Subcutaneous abdominal adipose tissue (tissue), 5 donors: Measurements from ENCODE around the gene ENKD1.

Experiments used
- H3K27ac ChIP-seq: one replicate; pipeline ENCODE4 v1.7.0; 2013; ENCODE audit warnings: low read depth, mild to moderate bottlenecking, inconsistent platforms, low read length, moderate library complexity
- H3K27me3 ChIP-seq, 5 donors: one replicate each; pipeline ENCODE4 v1.7.0; 2013; ENCODE audit warnings: low read length in 5 of 5, inconsistent platforms in 1 of 5; ENCODE audit not compliant: control insufficient read depth in 5 of 5, insufficient read depth in 4 of 5
- H3K36me3 ChIP-seq, 5 donors: one replicate each; pipeline ENCODE4 v1.7.0; 2013; ENCODE audit warnings: low read length in 5 of 5; ENCODE audit not compliant: control insufficient read depth in 5 of 5, insufficient read depth in 5 of 5
- H3K4me1 ChIP-seq, 5 donors: one replicate each; pipeline ENCODE4 v1.7.0; 2013; ENCODE audit warnings: low read length in 5 of 5, mild to moderate bottlenecking in 3 of 5, moderate library complexity in 1 of 5; ENCODE audit not compliant: control insufficient read depth in 5 of 5, insufficient read depth in 5 of 5
- H3K4me3 ChIP-seq, 5 donors: one replicate each; pipeline ENCODE4 v1.7.0; 2013; ENCODE audit warnings: low read length in 5 of 5, low read depth in 1 of 5
- H3K9ac ChIP-seq, 5 donors: one replicate each; pipeline ENCODE4 v1.7.0; 2013; ENCODE audit warnings: low read length in 5 of 5, mild to moderate bottlenecking in 4 of 5, moderate library complexity in 3 of 5
- H3K9me3 ChIP-seq, 5 donors: one replicate each; pipeline ENCODE4 v1.7.0; 2013; ENCODE audit warnings: low read length in 5 of 5; ENCODE audit not compliant: control insufficient read depth in 5 of 5
- donor health status: healthy.
- donor health status: healthy.
- donor health status: healthy.
- donor health status: healthy.
- donor health status: healthy.

ENKD1 gene

GRCh38 chr16:67683767-67684166 lies 17.2 kb upstream of the ENKD1 start:
- Histone ChIP-seq H3K36me3 (peaks cover 0 to 31% (median 17%) of the 10 kb centered on the region in 5 donors), H3K9me3 (no peaks in the 10 kb centered on the region), H3K27ac (no peak overlapping the region), H3K27me3 (no peaks in the 10 kb centered on the region), H3K9ac (no peak overlapping the region), H3K4me3 (no peak overlapping the region), H3K4me1 (peaks cover 0 to 21% (median 14%) of the 10 kb centered on the region in 5 donors)

DNA sequence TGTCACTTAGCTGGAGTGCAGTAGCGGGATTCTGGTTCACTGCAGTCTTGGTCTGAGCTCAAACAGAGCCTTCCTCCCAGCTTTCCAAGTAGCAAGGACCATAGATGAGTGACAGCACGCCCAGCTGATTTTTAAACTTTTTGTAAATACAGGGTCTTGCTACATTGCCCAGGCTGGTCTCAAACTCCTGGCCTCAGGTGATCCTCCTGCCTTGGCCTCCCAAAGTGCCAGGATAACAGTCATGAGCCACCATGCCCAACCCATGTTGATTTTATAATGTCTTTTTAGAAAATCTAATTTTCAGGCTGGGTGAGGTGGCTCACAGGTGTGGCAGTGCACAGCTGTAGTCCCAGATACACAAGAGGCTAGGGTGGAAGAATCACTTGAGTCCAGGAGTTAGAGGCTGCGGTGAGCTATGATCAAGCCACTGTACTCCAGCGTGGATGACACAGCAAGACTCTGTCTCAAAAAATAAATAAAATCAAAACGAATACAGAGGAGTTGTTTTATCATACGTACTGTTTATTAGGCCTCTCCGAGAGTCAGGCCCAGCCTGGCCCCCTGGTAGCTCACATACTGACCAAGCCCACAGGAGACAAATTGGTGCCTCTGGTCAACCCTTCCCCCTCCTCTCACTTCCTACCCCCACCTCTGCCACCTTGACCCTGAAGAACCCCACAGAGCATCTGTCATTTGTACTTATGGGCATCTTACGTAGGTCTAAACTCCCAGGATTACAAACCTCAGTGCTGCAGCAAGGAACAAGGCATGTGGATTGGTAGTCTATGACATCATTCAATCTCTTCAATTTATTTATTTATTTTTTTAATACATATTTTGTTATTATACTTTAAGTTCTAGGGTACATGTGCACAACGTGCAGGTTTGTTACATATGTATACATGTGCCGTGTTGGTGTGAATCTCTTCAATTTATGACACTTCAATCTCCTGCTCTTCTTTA lies 13.7 kb upstream of the ENKD1 start:
- Histone ChIP-seq H3K4me1 (peaks cover 6 to 37% (median 36%) of the 10 kb centered on the region in 5 donors), H3K9ac (no peak overlapping the region), H3K36me3 (peaks cover 0 to 33% (median 17%) of the 10 kb centered on the region in 5 donors), H3K4me3 (no peak overlapping the region), H3K27me3 (no peaks in the 10 kb centered on the region), H3K9me3 (no peaks in the 10 kb centered on the region), H3K27ac (no peak overlapping the region)

GRCh38 chr16:67678354-67679023 lies 11.9 kb upstream of the ENKD1 start:
- H3K4me3 ChIP-seq: peak overlapping the region in 1 of 5 donors; percentile 6
- H3K9me3 ChIP-seq: no peaks in the 10 kb centered on the region
- H3K4me1 ChIP-seq: peaks cover 10 to 46% (median 43%) of the 10 kb centered on the region in 5 donors
- no peaks in the 10 kb centered on the region for H3K27me3 ChIP-seq
- peak overlapping the region in 1 of 5 donors; percentile 39 for H3K9ac ChIP-seq
- H3K36me3 ChIP-seq: peaks cover 0 to 23% (median 9%) of the 10 kb centered on the region in 5 donors
- peak overlapping the region; percentile 65 for H3K27ac ChIP-seq

DNA sequence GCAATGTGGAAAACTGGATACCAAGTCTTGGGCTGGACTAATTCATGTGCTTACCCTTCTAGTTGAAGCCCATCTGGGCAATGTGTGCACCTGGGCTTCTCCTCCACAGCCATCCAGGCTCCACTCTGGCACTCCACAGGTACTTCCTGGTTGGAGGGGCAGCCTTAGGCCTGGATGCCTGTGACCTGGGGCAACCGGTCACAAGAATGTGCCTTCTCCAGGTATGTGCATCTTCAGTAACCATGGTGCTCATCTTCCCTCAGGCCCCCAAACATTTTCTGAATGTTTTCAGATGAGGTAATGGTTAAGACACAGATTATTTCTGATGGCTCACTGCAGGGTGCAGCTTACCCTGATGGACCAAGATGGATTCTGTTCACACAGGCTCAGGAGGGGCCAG lies 11.2 kb upstream of the ENKD1 start:
- Histone ChIP-seq H3K27me3 (no peaks in the 10 kb centered on the region), H3K4me3 (no peak overlapping the region), H3K4me1 (peaks cover 18 to 54% (median 49%) of the 10 kb centered on the region in 5 donors), H3K9ac (peak overlapping the region in 1 of 5 donors; percentile 38), H3K27ac (peak overlapping the region; percentile 30), H3K9me3 (no peaks in the 10 kb centered on the region), H3K36me3 (peaks cover 0 to 16% (median 4%) of the 10 kb centered on the region in 5 donors)

- Histone ChIP-seq H3K4me3 (no peak overlapping the region), H3K27ac (peak overlapping the region; percentile 30), H3K4me1 (peaks cover 18 to 56% (median 53%) of the 10 kb centered on the region in 5 donors), H3K9ac (peak overlapping the region in 1 of 5 donors; percentile 50), H3K9me3 (no peaks in the 10 kb centered on the region), H3K27me3 (no peaks in the 10 kb centered on the region), H3K36me3 (peaks cover 0 to 16% (median 4%) of the 10 kb centered on the region in 5 donors)
Measured at GRCh38 chr16:67676939-67677338, 10.4 kb upstream of the ENKD1 start.

DNA sequence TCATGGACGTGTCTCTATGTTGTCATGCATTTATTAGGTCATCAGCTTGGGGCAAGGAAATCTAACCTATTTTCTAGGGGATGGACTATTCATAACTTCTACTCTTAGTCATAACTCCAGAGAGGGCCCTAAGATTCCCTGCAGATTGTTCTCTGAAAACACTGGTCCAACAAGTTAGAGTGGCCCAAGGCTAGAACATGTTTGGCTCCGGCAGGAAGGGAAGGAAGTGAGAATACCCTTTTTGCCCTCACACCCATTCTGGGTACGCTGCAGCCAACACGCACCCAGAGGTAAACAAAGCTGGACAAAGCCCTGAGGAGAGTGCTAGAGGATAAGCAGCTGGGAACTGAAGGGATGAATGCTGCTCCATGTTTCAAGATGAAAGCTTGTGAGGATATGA lies 10.0 kb upstream of the ENKD1 start:
- Histone ChIP-seq H3K27ac (peak overlapping the region; percentile 30), H3K4me1 (peaks cover 18 to 56% (median 53%) of the 10 kb centered on the region in 5 donors), H3K4me3 (no peak overlapping the region), H3K9ac (peak overlapping the region in 2 of 5 donors; percentile 30 to 50), H3K9me3 (no peaks in the 10 kb centered on the region), H3K27me3 (no peaks in the 10 kb centered on the region), H3K36me3 (peaks cover 0 to 16% (median 4%) of the 10 kb centered on the region in 5 donors)

GRCh38 chr16:67675999-67676398 lies 9.4 kb upstream of the ENKD1 start:
- no peak overlapping the region for H3K9ac ChIP-seq
- H3K4me3 ChIP-seq: no peak overlapping the region
- H3K4me1 ChIP-seq: peaks cover 18 to 56% (median 53%) of the 10 kb centered on the region in 5 donors
- peak overlapping the region; percentile 30 for H3K27ac ChIP-seq
- peaks cover 0 to 14% (median 4%) of the 10 kb centered on the region in 5 donors for H3K36me3 ChIP-seq
- H3K27me3 ChIP-seq: no peaks in the 10 kb centered on the region
- no peaks in the 10 kb centered on the region for H3K9me3 ChIP-seq

- no peak overlapping the region for H3K4me3 ChIP-seq
- H3K27ac ChIP-seq: no peak overlapping the region
- no peaks in the 10 kb centered on the region for H3K27me3 ChIP-seq
- H3K9me3 ChIP-seq: no peaks in the 10 kb centered on the region
- H3K9ac ChIP-seq: no peak overlapping the region
- H3K4me1 ChIP-seq: peaks cover 18 to 56% (median 53%) of the 10 kb centered on the region in 5 donors
- H3K36me3 ChIP-seq: peaks cover 0 to 13% (median 4%) of the 10 kb centered on the region in 5 donors
Measured at GRCh38 chr16:67675579-67675935, 9.0 kb upstream of the ENKD1 start.

GRCh38 chr16:67674851-67675578 lies 8.5 kb upstream of the ENKD1 start:
- Histone ChIP-seq H3K9ac (peak overlapping the region in 4 of 5 donors; percentile 8 to 75 (median 64)), H3K9me3 (no peaks in the 10 kb centered on the region), H3K4me3 (peak overlapping the region in 1 of 5 donors; percentile 26), H3K27ac (peak overlapping the region; percentile 95), H3K4me1 (peaks cover 18 to 56% (median 53%) of the 10 kb centered on the region in 5 donors), H3K36me3 (peaks cover 0 to 8% (median 4%) of the 10 kb centered on the region in 5 donors), H3K27me3 (no peaks in the 10 kb centered on the region)
